ENCODE results near the gene SULT1E1. TPM values are rescaled to one million over a fixed set of nuclear protein-coding genes. Genes with fewer than 3 reads are reported as not detected.

SULT1E1 gene
- total and polyA plus RNA-seq, 2 donors (not counting 1 experiment from before 2014, with no cell fraction given), result not detected

GRCh38 chr4:69793732-69794131 is 66.2 kb downstream of the SULT1E1 start:
- no peak overlapping the region for H3K27ac ChIP-seq (ENCODE audit: insufficient read depth, low read length)
- H3K27me3 ChIP-seq (ENCODE audit: control insufficient read depth, insufficient read depth, low read length), result no peaks in the 10 kb centered on the region
- no peaks in the 10 kb centered on the region for H3K79me2 ChIP-seq (ENCODE audit: control insufficient read depth, insufficient read depth, low read length)
- H3K9me3 ChIP-seq (ENCODE audit: control insufficient read depth, insufficient read depth, low read depth, low read length), result no peaks in the 10 kb centered on the region
- H3K36me3 ChIP-seq (ENCODE audit: control insufficient read depth, insufficient read depth, low read length), result no peaks in the 10 kb centered on the region
- H3K9ac ChIP-seq (ENCODE audit: insufficient read depth, low read length), result no peak overlapping the region
- peak in 1 of 2 donors; percentile 5 for DNase-seq (ENCODE audit: low read depth in 2 of 2)
- H3K4me3 ChIP-seq (replicated peaks in 1 of 4; ENCODE audit: control extremely low read depth in 1 of 4, insufficient read depth in 1 of 4, low read depth in 3 of 4, low read length in 4 of 4), result no peak overlapping the region
- H2AFZ ChIP-seq (ENCODE audit: low read length), result no peak overlapping the region
- no peak overlapping the region for H3K4me2 ChIP-seq (ENCODE audit: extremely low read depth, insufficient read depth, low read length)
- H4K20me1 ChIP-seq (ENCODE audit: control insufficient read depth, extremely low read depth, insufficient read depth, low read length), result no peaks in the 10 kb centered on the region
- TF ChIP-seq EZH2 (IDR thresholded peaks at IDR 0.05; ENCODE audit: low read length, missing control alignments), result no peak
- no peak for TF ChIP-seq CTCF (conservative IDR thresholded peaks at IDR 0.05 in 1 of 2, IDR thresholded peaks at IDR 0.05 in 1 of 2; ENCODE audit: low read depth in 1 of 2, low read length in 2 of 2)
- no peaks in the 10 kb centered on the region for H3K4me1 ChIP-seq (ENCODE audit: control insufficient read depth, extremely low read depth, insufficient read depth, low read length)

Other genes starting within 250 kb of the SULT1E1 start
- gene UGT2A2, start 220.5 kb downstream of the SULT1E1 start, total RNA-seq, result not detected in 2 replicates
- gene UGT2A2, start 220.5 kb downstream of the SULT1E1 start, polyA plus RNA-seq, result not detected in 2 replicates
- not detected in 2 replicates for gene UGT2A1, start 206.9 kb downstream of the SULT1E1 start, total RNA-seq
- not detected in 2 replicates for gene UGT2A1, start 206.9 kb downstream of the SULT1E1 start, polyA plus RNA-seq
- gene SULT1B1, start 99.5 kb downstream of the SULT1E1 start, total RNA-seq, result not detected in 2 replicates
- 0.03 and 0.05 TPM in 2 replicates for gene SULT1B1, start 99.5 kb downstream of the SULT1E1 start, polyA plus RNA-seq
- not detected in 2 replicates for gene CSN1S1, start 70.9 kb upstream of the SULT1E1 start, total RNA-seq
- gene CSN1S1, start 70.9 kb upstream of the SULT1E1 start, polyA plus RNA-seq, result not detected in 2 replicates
- gene CSN2, start 105.6 kb upstream of the SULT1E1 start, total RNA-seq, result not detected in 2 replicates
- not detected in 2 replicates for gene CSN2, start 105.6 kb upstream of the SULT1E1 start, polyA plus RNA-seq
- gene STATH, start 135.8 kb upstream of the SULT1E1 start, total RNA-seq, result not detected in 2 replicates
- gene STATH, start 135.8 kb upstream of the SULT1E1 start, polyA plus RNA-seq, result not detected in 2 replicates
- not detected in 2 replicates for gene HTN3, start 168.3 kb upstream of the SULT1E1 start, total RNA-seq
- not detected in 2 replicates for gene HTN3, start 168.3 kb upstream of the SULT1E1 start, polyA plus RNA-seq
- not detected in 2 replicates for gene HTN1, start 190.3 kb upstream of the SULT1E1 start, total RNA-seq
- not detected in 2 replicates for gene HTN1, start 190.3 kb upstream of the SULT1E1 start, polyA plus RNA-seq